Trophoblast cell (in vitro differentiated cells and primary cell): ENCODE measurements around the gene KLHL8.
A peak's percentile ranks its signal among the peaks of the same experiment; 100 is the strongest.
"Not testable (repeated sequence)": the region's sequence is repeated elsewhere in the genome, so short reads cannot be mapped to it uniquely, and the experiment has no call there.

Source experiments
- DNase-seq, 2 donors: peaks; one replicate each; pipeline ENCODE4 v3.0.0-alpha.2; 2016
- H2AFZ ChIP-seq: 2 replicates; pipeline ENCODE4 v1.6.1; 2013; ENCODE audit warnings: low read length, moderate library complexity, mild to moderate bottlenecking; ENCODE audit not compliant: insufficient read depth, poor library complexity
- H2AK5ac ChIP-seq: 2 replicates; pipeline ENCODE4 v1.6.1; 2013; ENCODE audit warnings: mild to moderate bottlenecking, low read length
- H2BK120ac ChIP-seq: 2 replicates; pipeline ENCODE4 v1.6.1; 2013; ENCODE audit warnings: low read length, mild to moderate bottlenecking, moderate library complexity; ENCODE audit not compliant: insufficient read depth, poor library complexity
- H2BK12ac ChIP-seq: 2 replicates; pipeline ENCODE4 v1.6.1; 2013; ENCODE audit warnings: mild to moderate bottlenecking, low read length, moderate library complexity
- H2BK5ac ChIP-seq: 2 replicates; pipeline ENCODE4 v1.6.1; 2013; ENCODE audit warnings: low read length, low read depth, moderate library complexity, mild to moderate bottlenecking; ENCODE audit not compliant: poor library complexity
- H3K14ac ChIP-seq: 2 replicates; pipeline ENCODE4 v1.6.1; 2013; ENCODE audit warnings: mild to moderate bottlenecking, low read length
- H3K18ac ChIP-seq: 2 replicates; pipeline ENCODE4 v1.6.1; 2013; ENCODE audit warnings: mild to moderate bottlenecking, low read length
- H3K23ac ChIP-seq: 2 replicates; pipeline ENCODE4 v1.6.1; 2013; ENCODE audit warnings: low read length
- H3K27ac ChIP-seq: 2 replicates; pipeline ENCODE4 v1.5.1; 2013; ENCODE audit warnings: low read depth, mild to moderate bottlenecking, inconsistent platforms, low read length, moderate library complexity
- H3K27me3 ChIP-seq: 2 replicates; pipeline ENCODE4 v1.6.1; 2013; ENCODE audit warnings: inconsistent platforms, mild to moderate bottlenecking, low read length, moderate library complexity; ENCODE audit not compliant: insufficient read depth
- H3K36me3 ChIP-seq, 2 experiments: 1 replicate in 1 of 2; 2 replicates in 1 of 2; pipeline ENCODE4 v1.6.1; 2013; ENCODE audit warnings: low read length in 2 of 2, mild to moderate bottlenecking in 2 of 2, moderate library complexity in 1 of 2; ENCODE audit not compliant: insufficient read depth in 2 of 2, control insufficient read depth in 1 of 2
- H3K4ac ChIP-seq: 2 replicates; pipeline ENCODE4 v1.6.1; 2013; ENCODE audit warnings: low read depth, mild to moderate bottlenecking, low read length, moderate library complexity
- H3K4me1 ChIP-seq, 2 experiments: 1 replicate in 1 of 2; 2 replicates in 1 of 2; pipeline ENCODE4 v1.6.1; 2013; ENCODE audit warnings: low read length in 2 of 2, mild to moderate bottlenecking in 2 of 2, moderate library complexity in 1 of 2; ENCODE audit not compliant: insufficient read depth in 2 of 2, control insufficient read depth in 1 of 2
- H3K4me2 ChIP-seq: 2 replicates; pipeline ENCODE4 v1.6.1; 2013; ENCODE audit warnings: inconsistent platforms, mild to moderate bottlenecking, low read length, moderate library complexity
- H3K4me3 ChIP-seq: 2 replicates; pipeline ENCODE4 v1.5.1; 2013; ENCODE audit warnings: mild to moderate bottlenecking, low read depth, low read length, inconsistent platforms
- H3K79me1 ChIP-seq: one replicate; pipeline ENCODE4 v1.6.1; 2013; ENCODE audit warnings: low read length
- H3K79me2 ChIP-seq: 2 replicates; pipeline ENCODE4 v1.6.1; 2013; ENCODE audit warnings: low read length, mild to moderate bottlenecking; ENCODE audit not compliant: control insufficient read depth, insufficient read depth, poor library complexity
- H3K9ac ChIP-seq: 2 replicates; pipeline ENCODE4 v1.6.1; 2013; ENCODE audit warnings: mild to moderate bottlenecking, low read length
- H3K9me3 ChIP-seq: 2 replicates; pipeline ENCODE4 v1.6.1; 2013; ENCODE audit warnings: low read depth, mild to moderate bottlenecking, control low read depth, inconsistent platforms, low read length; ENCODE audit not compliant: insufficient read depth
- H4K12ac ChIP-seq: 2 replicates; pipeline ENCODE4 v1.6.1; 2013; ENCODE audit warnings: low read depth, mild to moderate bottlenecking, low read length, moderate library complexity
- H4K8ac ChIP-seq: 2 replicates; pipeline ENCODE4 v1.6.1; 2013; ENCODE audit warnings: low read depth, mild to moderate bottlenecking, low read length, moderate library complexity
- H4K91ac ChIP-seq: one replicate; pipeline ENCODE4 v1.6.1; 2013; ENCODE audit warnings: low read depth, mild to moderate bottlenecking, low read length, moderate library complexity
- WGBS: extraction: QIAGEN DNeasy Blood & Tissue Kit; methylation state at CpG from one replicate; pipeline ENCODE4 v1.1.7; 2013; ENCODE audit warnings: missing lambda C conversion rate; ENCODE audit not compliant: insufficient read length, insufficient coverage; ENCODE audit errors: extremely low coverage; 5-methylcytosine and 5-hydroxymethylcytosine counted together

KLHL8 gene

GRCh38 chr4:87225936-87226335 is 5.5 kb upstream of the KLHL8 start:
- Histone ChIP-seq H4K8ac (no peak overlapping the region), H2BK12ac (no peak overlapping the region), H3K9me3 (no peaks in the 10 kb centered on the region), H3K23ac (no peak overlapping the region), H3K79me2 (no peaks in the 10 kb centered on the region), H4K12ac (no peak overlapping the region), H3K4me2 (no peak overlapping the region), H2AFZ (no peak overlapping the region), H2AK5ac (no peak overlapping the region), H4K91ac (no peak overlapping the region), H3K14ac (no peak overlapping the region), H3K9ac (no peak overlapping the region), H3K18ac (no peak overlapping the region), H2BK120ac (no peak overlapping the region), H3K36me3 (no peaks in the 10 kb centered on the region), H3K27ac (no peak overlapping the region), H3K27me3 (no peaks in the 10 kb centered on the region), H3K4me1 (peaks cover 0 to 1% of the 10 kb centered on the region in 2 experiments), H3K4me3 (no peak overlapping the region), H2BK5ac (no peak overlapping the region), H3K4ac (no peak overlapping the region), H3K79me1 (no peaks in the 10 kb centered on the region)
- no CpG with 5 or more reads among the region's 5 CpGs for WGBS
- no peak for DNase-seq

- Histone ChIP-seq H3K36me3 (no peaks in the 10 kb centered on the region), H2BK5ac (no peak overlapping the region)
- no CpG with 5 or more reads among the region's 10 CpGs for WGBS
Measured at GRCh38 chr4:87224141-87224923, 3.9 kb upstream of the KLHL8 start.

GRCh38 chr4:87219632-87220093 is 755 bp downstream of the KLHL8 start:
- H4K8ac ChIP-seq, result peak overlapping the region; percentile 26
- peaks cover 4% of the 10 kb centered on the region for H3K79me1 ChIP-seq
- no CpG with 5 or more reads among the region's 40 CpGs for WGBS
- peak overlapping the region; percentile 30 for H4K91ac ChIP-seq
- no peak overlapping the region for H2BK12ac ChIP-seq
- H3K4me1 ChIP-seq, result peaks cover 0 to 2% of the 10 kb centered on the region in 2 experiments
- no peaks in the 10 kb centered on the region for H3K27me3 ChIP-seq
- H3K4ac ChIP-seq, result no peak overlapping the region
- H3K9ac ChIP-seq, result peak overlapping the region; percentile 70
- H4K12ac ChIP-seq, result no peak overlapping the region
- H3K23ac ChIP-seq, result no peak overlapping the region
- H3K36me3 ChIP-seq, result no peaks in the 10 kb centered on the region
- peak overlapping the region; percentile 8 for H3K18ac ChIP-seq
- peaks cover 3% of the 10 kb centered on the region for H3K79me2 ChIP-seq
- DNase-seq, result peak; percentile 52 to 65
- peak overlapping the region; percentile 22 for H3K14ac ChIP-seq
- H3K27ac ChIP-seq, result peak overlapping the region; percentile 37
- peak overlapping the region; percentile 59 for H2AFZ ChIP-seq
- H2BK120ac ChIP-seq, result peak overlapping the region; percentile 39
- peak overlapping the region; percentile 11 for H2BK5ac ChIP-seq
- H3K9me3 ChIP-seq, result no peaks in the 10 kb centered on the region
- no peak overlapping the region for H2AK5ac ChIP-seq
- H3K4me3 ChIP-seq, result peak overlapping the region; percentile 92
- peak overlapping the region; percentile 75 for H3K4me2 ChIP-seq

More at GRCh38 chr4:87224141-87224923, 3.9 kb upstream of the KLHL8 start:
- no peak overlapping the region for H3K4me3 ChIP-seq
- H4K8ac ChIP-seq, result no peak overlapping the region
- no peaks in the 10 kb centered on the region for H3K9me3 ChIP-seq
- no peak overlapping the region for H2BK12ac ChIP-seq
- no peak overlapping the region for H3K18ac ChIP-seq
- DNase-seq, result peak in 1 of 2 donors; percentile 28
- H4K91ac ChIP-seq, result no peak overlapping the region
- H3K9ac ChIP-seq, result no peak overlapping the region
- peaks cover 0 to 2% of the 10 kb centered on the region in 2 experiments for H3K4me1 ChIP-seq
- H3K23ac ChIP-seq, result no peak overlapping the region
- H2AK5ac ChIP-seq, result no peak overlapping the region
- no peak overlapping the region for H4K12ac ChIP-seq
- no peak overlapping the region for H2BK120ac ChIP-seq
- peaks cover 4% of the 10 kb centered on the region for H3K79me1 ChIP-seq
- no peak overlapping the region for H3K14ac ChIP-seq
- H3K79me2 ChIP-seq, result peaks cover 3% of the 10 kb centered on the region
- H3K4me2 ChIP-seq, result no peak overlapping the region
- H3K4ac ChIP-seq, result no peak overlapping the region
- H3K27me3 ChIP-seq, result no peaks in the 10 kb centered on the region
- H3K27ac ChIP-seq, result no peak overlapping the region
- H2AFZ ChIP-seq, result no peak overlapping the region

- not testable (repeated sequence) for H2BK12ac ChIP-seq, H3K36me3 ChIP-seq, H4K91ac ChIP-seq, H2BK120ac ChIP-seq, H2BK5ac ChIP-seq, H3K4ac ChIP-seq, H3K4me2 ChIP-seq, H3K79me1 ChIP-seq, H4K8ac ChIP-seq, H3K18ac ChIP-seq, H2AK5ac ChIP-seq, H3K27ac ChIP-seq, H3K4me1 ChIP-seq, H3K27me3 ChIP-seq, H3K14ac ChIP-seq, DNase-seq, H3K79me2 ChIP-seq, H3K23ac ChIP-seq, H3K9me3 ChIP-seq, H2AFZ ChIP-seq, H4K12ac ChIP-seq, H3K4me3 ChIP-seq, H3K9ac ChIP-seq
- no CpG with 5 or more reads among the region's 6 CpGs for WGBS
Measured at GRCh38 chr4:87217235-87217763, 3.1 kb downstream of the KLHL8 start.
